ENCODE measurements around the gene TP73. TPM values are rescaled to one million over a fixed set of nuclear protein-coding genes. Genes with fewer than 3 reads are reported as not detected.

TP73 gene
- total and polyA plus RNA-seq, 2 donors from 2014 or later: 0.54 TPM; not detected in 1

- Histone ChIP-seq H3K27ac (ENCODE audit: low read depth in 2 of 2, low read length in 2 of 2) (no peak overlapping the region), H3K27me3 (ENCODE audit: control insufficient read depth, insufficient read depth, low read length) (no peaks in the 10 kb centered on the region), H3K36me3 (ENCODE audit: control insufficient read depth in 2 of 3, insufficient read depth in 3 of 3, low read length in 3 of 3) (peaks cover 3 to 8% (median 5%) of the 10 kb centered on the region in 3 donors), H3K9ac (ENCODE audit: low read length in 3 of 3) (no peak overlapping the region), H3K9me3 (ENCODE audit: control insufficient read depth in 2 of 3, insufficient read depth in 1 of 3, low read length in 3 of 3) (no peaks in the 10 kb centered on the region), H3K4me1 (ENCODE audit: control insufficient read depth in 2 of 3, insufficient read depth in 2 of 3, low read depth in 1 of 3, low read length in 3 of 3) (peaks cover 0 to 29% (median 12%) of the 10 kb centered on the region in 3 donors), H3K4me3 (ENCODE audit: low read length in 3 of 3) (no peak overlapping the region)
- no peak for TF ChIP-seq CTCF (IDR thresholded peaks at IDR 0.05; ENCODE audit: borderline replicate concordance, extremely low read depth, insufficient read depth)
- DNase-seq (no peak), FAIRE-seq (no peak)
- intact Hi-C loops (cut with DNase I): no loop called here
Observed at GRCh38 chr1:3774946-3775489, 122.7 kb downstream of the TP73 start.

- no peaks in the 10 kb centered on the region for H3K9me3 ChIP-seq (ENCODE audit: control insufficient read depth in 2 of 3, insufficient read depth in 1 of 3, low read length in 3 of 3)
- FAIRE-seq: no peak
- peak overlapping the region in 1 of 2 donors; percentile 34 for H3K27ac ChIP-seq (ENCODE audit: low read depth in 2 of 2, low read length in 2 of 2)
- peaks cover 6 to 12% (median 10%) of the 10 kb centered on the region in 3 donors for H3K36me3 ChIP-seq (ENCODE audit: control insufficient read depth in 2 of 3, insufficient read depth in 3 of 3, low read length in 3 of 3)
- intact Hi-C loops (cut with DNase I): no loop called here
- H3K4me1 ChIP-seq (ENCODE audit: control insufficient read depth in 2 of 3, insufficient read depth in 2 of 3, low read depth in 1 of 3, low read length in 3 of 3): peaks cover 0 to 29% (median 12%) of the 10 kb centered on the region in 3 donors
- H3K4me3 ChIP-seq (ENCODE audit: low read length in 3 of 3): no peak overlapping the region
- no peaks in the 10 kb centered on the region for H3K27me3 ChIP-seq (ENCODE audit: control insufficient read depth, insufficient read depth, low read length)
- peak; percentile 37 for TF ChIP-seq CTCF (IDR thresholded peaks at IDR 0.05; ENCODE audit: borderline replicate concordance, extremely low read depth, insufficient read depth)
- DNase-seq: peak; percentile 77 to 89 (median 89)
- H3K9ac ChIP-seq (ENCODE audit: low read length in 3 of 3): no peak overlapping the region
Observed at GRCh38 chr1:3775490-3776230, 123.3 kb downstream of the TP73 start.

GRCh38 chr1:3776231-3776961, 124.1 kb downstream of the TP73 start:
- Histone ChIP-seq H3K27ac (ENCODE audit: low read depth in 2 of 2, low read length in 2 of 2) (no peak overlapping the region), H3K27me3 (ENCODE audit: control insufficient read depth, insufficient read depth, low read length) (no peaks in the 10 kb centered on the region), H3K9ac (ENCODE audit: low read length in 3 of 3) (peak overlapping the region in 1 of 3 donors; percentile 19), H3K4me1 (ENCODE audit: control insufficient read depth in 2 of 3, insufficient read depth in 2 of 3, low read depth in 1 of 3, low read length in 3 of 3) (peaks cover 0 to 29% (median 12%) of the 10 kb centered on the region in 3 donors), H3K9me3 (ENCODE audit: control insufficient read depth in 2 of 3, insufficient read depth in 1 of 3, low read length in 3 of 3) (no peaks in the 10 kb centered on the region), H3K4me3 (ENCODE audit: low read length in 3 of 3) (no peak overlapping the region), H3K36me3 (ENCODE audit: control insufficient read depth in 2 of 3, insufficient read depth in 3 of 3, low read length in 3 of 3) (peaks cover 6 to 16% (median 15%) of the 10 kb centered on the region in 3 donors)
- intact Hi-C loops (cut with DNase I): no loop called here
- DNase-seq: no peak
- TF ChIP-seq CTCF (IDR thresholded peaks at IDR 0.05; ENCODE audit: borderline replicate concordance, extremely low read depth, insufficient read depth): no peak
- FAIRE-seq: no peak

All from kidney (tissue), 14 donors.